Measurements from ENCODE around the gene GSTO2. TPM values are rescaled to one million over a fixed set of nuclear protein-coding genes. Genes with fewer than 3 reads are reported as not detected.

Gene GSTO2
- total and polyA plus RNA-seq, 8 donors, result 9.5 to 33.6 (median 29.1) TPM

- intact Hi-C loops (cut with DNase I), result loop anchor here in 1 of 2 donors (5.0 kb wide), 1 partner anchor 56 kb away; no protein-coding TSS in a partner anchor
- H3K36me3 ChIP-seq, result no peaks in the 10 kb centered on the region
- H3K27me3 ChIP-seq, result no peaks in the 10 kb centered on the region
- TF ChIP-seq CTCF (IDR thresholded peaks at IDR 0.05), result peak; percentile 52 to 76
- peak within 1 kb of the TSS; percentile 27 to 47 for H3K4me3 ChIP-seq
- H3K4me1 ChIP-seq, result peaks cover 15 to 66% of the 10 kb centered on the region in 2 donors
- ATAC-seq (peak; percentile 86), DNase-seq (peak; percentile 85 to 98 (median 95))
- H3K27ac ChIP-seq, result peak within 1 kb of the TSS in 1 of 2 donors; percentile 96
- H3K9me3 ChIP-seq, result no peaks in the 10 kb centered on the region
These were observed 84.5 kb downstream of the GSTO2 start, which contains the start of gene CFAP58 for GRCh38 chr10:104353325-104354048. Gene CFAP58 (plus strand): TSS chr10:104353833. CDS start chr10:104353898, 65 bp downstream.

Small RNAs within 50 kb of the gene (microRNA-seq; reads per million reads assigned to microRNA genes)
- 0 reads per million in 2 donors for gene MIR4482

Other genes starting within 250 kb of the GSTO2 start
- gene COL17A1, start 183.3 kb upstream of the GSTO2 start, total RNA-seq, result 10 to 100 TPM in 1 of 2 donors, 1 to 10 TPM in 1; 2.1 to 43.4 TPM
- under 1 TPM; 0.32 to 0.94 (median 0.62) TPM for gene COL17A1, start 183.3 kb upstream of the GSTO2 start, polyA plus RNA-seq (ENCODE audit: insufficient read length in 6 of 6)
- 1 to 10 TPM; 9.2 to 9.3 TPM for gene SFR1, start 147.0 kb upstream of the GSTO2 start, total RNA-seq
- 10 to 100 TPM in 4 of 6 donors, 1 to 10 TPM in 2; 9.2 to 11.3 (median 10.7) TPM for gene SFR1, start 147.0 kb upstream of the GSTO2 start, polyA plus RNA-seq (ENCODE audit: insufficient read length in 6 of 6)
- 1 to 10 TPM in 1 of 2 donors, under 1 TPM in 1; 0.70 to 7.4 TPM for gene CFAP43, start 36.8 kb upstream of the GSTO2 start, total RNA-seq
- gene CFAP43, start 36.8 kb upstream of the GSTO2 start, polyA plus RNA-seq (ENCODE audit: insufficient read length in 6 of 6), result 10 to 100 TPM in 4 of 6 donors, 1 to 10 TPM in 2; 6.9 to 24.5 (median 17.0) TPM
- 100 to 1,000 TPM; 106 to 157 TPM for gene GSTO1, start 14.3 kb upstream of the GSTO2 start, total RNA-seq
- gene GSTO1, start 14.3 kb upstream of the GSTO2 start, polyA plus RNA-seq (ENCODE audit: insufficient read length in 6 of 6), result 10 to 100 TPM; 83.1 to 95.8 (median 86.0) TPM
- gene ITPRIP, start 69.3 kb downstream of the GSTO2 start, total RNA-seq, result 10 to 100 TPM; 27.7 to 29.2 TPM
- 10 to 100 TPM; 16.6 to 19.7 (median 17.8) TPM for gene ITPRIP, start 69.3 kb downstream of the GSTO2 start, polyA plus RNA-seq (ENCODE audit: insufficient read length in 6 of 6)
- gene CFAP58, start 84.6 kb downstream of the GSTO2 start, total RNA-seq, result under 1 TPM; 0.29 to 0.79 TPM
- gene CFAP58, start 84.6 kb downstream of the GSTO2 start, polyA plus RNA-seq (ENCODE audit: insufficient read length in 6 of 6), result 1 to 10 TPM; 1.2 to 2.2 (median 1.8) TPM

All from left lung (tissue), 10 donors.